SKM-1 (cell line): Measurements from ENCODE around the gene TMEM273.
A peak's percentile ranks its signal among the peaks of the same experiment; 100 is the strongest.

Experiments
- DNase-seq: peaks from one replicate; lab custom pipeline; 2025; ENCODE audit not compliant: unreplicated experiment; lab: John Stamatoyannopoulos, UW

The TMEM273 gene

GRCh38 chr10:49176310-49177268 is 11.6 kb downstream of the TMEM273 start:
- DNase-seq: no peak

DNA sequence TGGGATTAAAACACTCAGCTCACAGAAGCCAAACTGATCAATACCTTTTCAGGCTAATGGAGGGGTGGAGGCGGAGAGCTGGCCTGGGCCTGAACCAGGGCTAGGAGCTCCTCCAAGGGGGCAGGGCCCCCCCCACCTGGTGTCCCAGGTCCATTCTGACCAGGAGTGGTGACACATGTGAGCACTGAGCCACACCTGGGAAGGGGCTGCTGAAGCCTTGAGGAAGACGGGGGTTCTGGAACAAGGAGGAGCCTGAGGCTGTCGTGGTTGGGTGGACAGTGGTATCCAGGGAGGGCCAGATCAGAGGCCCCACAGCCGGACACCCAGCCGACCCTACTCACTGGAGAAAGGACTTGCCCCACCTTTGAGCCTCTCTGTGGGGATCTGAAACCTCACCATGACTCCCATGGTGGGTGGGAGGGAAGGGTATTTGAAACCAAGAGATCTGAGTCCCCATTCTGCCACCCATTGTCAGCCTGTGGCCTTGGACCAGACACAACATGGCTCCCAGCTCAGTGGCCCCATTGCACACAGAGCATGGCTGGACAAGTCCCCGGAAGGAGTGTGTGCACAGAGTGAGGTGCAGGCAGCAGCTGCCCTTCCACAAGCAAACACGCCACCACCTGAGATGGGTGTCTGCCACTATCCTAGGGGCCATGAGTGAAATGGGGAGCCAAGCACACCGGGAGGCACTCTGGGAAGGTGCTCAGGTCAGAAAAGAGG is 12.4 kb downstream of the TMEM273 start:
- DNase-seq: no peak

- no peak for DNase-seq
These were observed 13.2 kb downstream of the TMEM273 start for GRCh38 chr10:49174926-49175500.

- no peak for DNase-seq
These were observed 13.8 kb downstream of the TMEM273 start for GRCh38 chr10:49174261-49174925.

DNA sequence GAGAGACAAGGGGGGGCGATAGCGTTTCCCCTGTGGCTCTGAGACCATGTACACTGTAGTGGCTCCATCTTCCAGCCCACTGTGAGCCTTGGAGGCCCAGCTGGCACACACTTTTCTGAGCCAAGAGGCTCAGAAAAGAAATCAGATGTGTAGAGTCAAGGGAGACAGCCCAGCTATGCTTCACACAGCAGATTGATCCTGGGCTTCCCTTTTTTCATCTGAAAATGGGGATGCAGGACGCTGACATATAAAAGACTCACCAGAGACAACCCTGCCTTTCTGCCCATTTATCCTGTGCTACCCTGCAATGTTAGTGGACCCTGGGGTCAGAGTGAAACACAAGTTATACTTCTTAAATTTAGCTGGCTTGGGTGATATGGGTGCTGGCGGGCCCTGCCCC is 14.3 kb downstream of the TMEM273 start:
- DNase-seq: no peak

DNA sequence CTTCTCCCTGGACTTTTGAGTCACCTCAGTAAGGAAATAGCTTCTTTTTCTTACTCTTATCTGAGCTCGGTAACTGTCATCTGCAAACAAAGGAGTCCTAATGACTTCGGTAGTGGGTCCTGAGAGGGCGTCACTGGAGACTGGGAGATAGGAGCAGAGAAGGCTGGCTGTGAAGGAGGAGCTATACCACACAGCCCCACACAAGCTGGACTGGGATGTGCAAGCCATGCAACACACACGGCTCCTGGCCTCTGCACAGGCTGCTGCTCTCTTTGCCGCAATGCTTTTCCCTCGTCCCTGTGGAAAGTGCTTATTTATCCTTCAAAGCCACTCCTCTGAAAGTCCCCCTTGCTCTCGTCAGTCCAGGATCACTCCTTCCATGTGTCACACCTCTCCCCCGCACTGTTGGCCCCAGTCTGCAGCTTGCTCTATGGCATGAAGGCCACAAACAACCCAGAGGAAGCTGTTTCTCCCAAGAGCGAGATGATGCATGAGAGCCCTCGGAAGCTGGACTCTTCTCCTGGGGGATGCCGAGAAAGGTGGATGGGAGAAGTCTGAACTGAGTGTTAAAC is 14.9 kb downstream of the TMEM273 start:
- no peak for DNase-seq

DNA sequence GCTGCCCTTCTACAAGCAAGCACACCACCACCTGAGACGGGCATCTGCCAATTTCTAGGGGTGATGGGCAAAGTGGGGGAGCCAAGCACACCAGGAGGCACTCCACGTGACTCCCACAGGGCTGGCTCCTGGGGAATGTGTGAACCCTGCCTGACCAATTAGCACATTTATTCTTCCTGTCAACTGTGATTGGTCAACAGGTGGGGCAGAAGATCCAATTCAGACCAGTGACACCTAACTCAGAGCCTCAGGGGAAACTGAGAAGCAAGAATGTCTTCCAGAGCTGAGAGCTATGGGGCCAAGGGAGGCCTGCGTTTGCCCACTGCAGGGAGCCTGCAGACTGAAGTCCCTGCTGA is 15.4 kb downstream of the TMEM273 start:
- no peak for DNase-seq

- DNase-seq: no peak
These were observed 16.0 kb downstream of the TMEM273 start for GRCh38 chr10:49172061-49172776.

DNA sequence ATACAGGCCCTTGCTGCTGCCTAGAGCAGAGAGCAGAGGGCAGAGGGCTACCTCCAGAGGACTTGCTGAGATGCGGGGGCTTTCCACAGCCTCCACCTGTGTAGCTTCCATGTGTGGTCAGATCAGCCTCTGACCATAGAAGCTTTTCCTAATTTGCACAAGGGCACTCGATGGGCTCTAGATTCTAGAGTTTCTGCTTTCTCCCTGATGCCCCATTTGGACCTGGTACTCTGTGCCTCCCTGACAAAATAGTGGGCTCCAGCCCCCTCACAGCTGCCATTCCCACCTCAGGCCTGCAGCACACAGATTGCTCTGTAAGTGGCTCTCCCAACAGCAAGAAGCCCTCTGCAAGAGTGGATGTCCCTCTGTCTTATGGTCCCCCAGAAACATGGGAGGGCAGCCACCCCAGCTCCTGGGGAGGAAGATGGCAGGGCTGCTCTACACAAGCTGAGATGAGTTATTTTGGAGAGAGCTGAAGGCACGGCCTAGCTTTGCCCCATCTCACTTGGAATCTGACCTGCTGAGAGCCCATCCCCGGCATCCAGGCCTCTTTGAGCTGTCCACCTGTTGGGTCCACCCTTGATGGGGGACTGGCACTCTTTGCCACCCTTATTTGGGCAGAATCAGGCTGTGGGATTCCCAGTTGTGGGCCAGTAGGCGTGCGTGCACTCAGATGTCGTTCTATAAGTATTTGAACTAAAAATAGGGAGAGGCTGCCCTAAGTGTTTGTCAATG is 16.7 kb downstream of the TMEM273 start:
- no peak for DNase-seq

GRCh38 chr10:49170632-49171325 is 17.4 kb downstream of the TMEM273 start:
- DNase-seq: no peak

GRCh38 chr10:49169776-49170175 is 18.4 kb downstream of the TMEM273 start:
- no peak for DNase-seq

DNA sequence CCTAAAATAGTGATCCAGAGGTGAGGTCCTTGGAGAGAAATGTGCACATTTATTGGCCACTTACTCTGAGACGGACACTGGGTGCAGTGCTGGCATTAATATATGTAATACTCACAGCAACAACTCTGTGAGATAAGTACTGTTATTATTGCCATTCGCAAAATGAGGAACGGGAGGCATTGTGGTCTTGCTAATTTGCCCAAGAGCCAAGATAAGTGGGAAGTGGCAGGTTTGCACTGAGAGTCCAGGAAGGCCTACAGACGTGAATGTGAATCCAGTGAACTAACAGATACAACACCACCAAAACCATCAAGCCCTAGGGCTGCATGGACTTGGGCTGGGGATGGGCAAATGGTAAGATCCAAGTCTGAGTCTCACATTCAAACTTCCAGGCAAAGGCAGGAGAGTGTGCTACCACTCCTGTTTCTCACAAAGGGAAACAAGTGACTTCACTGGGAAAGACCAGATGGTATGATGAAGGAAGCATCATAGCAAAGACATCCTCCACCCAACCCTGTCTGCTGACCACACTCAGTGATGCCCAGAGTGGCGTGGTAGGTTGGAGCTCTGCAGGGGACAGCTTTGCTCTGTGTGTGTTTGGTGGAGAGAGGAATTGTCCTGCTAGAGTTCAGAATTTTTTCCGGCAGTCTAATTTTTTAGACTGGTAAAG is 19.2 kb downstream of the TMEM273 start:
- DNase-seq: peak; percentile 52

DNA sequence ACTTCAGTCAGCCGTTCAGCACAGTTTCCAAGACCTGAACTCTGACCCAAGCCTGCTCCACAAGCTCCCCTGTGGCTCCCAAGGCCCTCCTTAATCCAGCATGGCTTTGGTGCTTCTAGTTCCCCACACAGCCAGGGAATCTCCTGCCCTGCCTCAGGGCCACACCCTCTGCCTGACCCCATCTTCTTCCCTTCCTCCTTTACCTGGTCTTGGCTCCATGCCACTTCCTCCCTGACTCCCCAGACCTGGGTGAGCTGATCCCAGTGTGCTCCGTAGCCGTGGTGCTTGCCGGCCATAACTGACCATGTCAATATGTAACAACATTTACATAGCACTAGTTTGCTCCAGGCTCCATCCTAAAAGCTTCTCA is 20.0 kb downstream of the TMEM273 start:
- DNase-seq: no peak

DNA sequence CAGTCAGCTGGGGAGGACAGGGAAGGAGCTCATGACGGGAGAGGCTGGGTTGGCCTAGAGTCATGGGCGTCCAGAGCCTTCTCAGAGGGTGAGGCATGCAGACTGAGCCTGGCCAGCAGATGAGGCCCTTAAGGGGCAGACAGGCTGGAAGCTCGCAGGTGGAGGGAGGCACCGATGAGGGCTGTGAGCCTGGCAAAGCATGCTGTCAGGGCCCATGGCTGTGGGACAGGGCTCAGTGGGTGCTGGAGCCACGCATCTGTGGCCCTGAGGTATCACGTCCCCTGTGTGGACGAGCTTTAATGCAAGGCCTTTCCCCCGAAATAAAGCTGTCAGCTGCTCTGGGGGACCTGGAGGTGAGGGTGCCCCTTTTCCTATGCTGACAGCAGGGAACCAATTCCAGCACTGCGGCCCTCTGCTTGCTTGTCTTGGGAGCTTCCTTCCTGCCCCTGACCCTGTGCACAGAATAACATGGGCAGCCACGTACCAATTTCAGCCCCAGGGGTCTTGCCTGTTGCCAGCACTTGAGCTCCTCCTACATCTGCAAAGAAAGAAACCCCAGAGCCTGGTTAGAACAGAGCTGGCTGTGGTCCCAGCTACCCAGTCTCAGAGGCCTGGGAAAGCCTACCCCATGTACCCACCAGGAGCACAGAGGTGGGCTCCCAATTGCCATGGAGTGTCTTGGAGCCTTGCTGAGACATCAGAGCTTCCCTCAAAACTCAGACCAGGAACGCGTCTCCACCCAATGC is 20.6 kb downstream of the TMEM273 start:
- DNase-seq: no peak

- DNase-seq: no peak
These were observed 21.4 kb downstream of the TMEM273 start for GRCh38 chr10:49166484-49167400.

GRCh38 chr10:49165821-49166483 is 22.2 kb downstream of the TMEM273 start:
- no peak for DNase-seq
